Thoracic aorta (tissue), 2 donors: ENCODE results near the gene ATIC. TPM values are rescaled to one million over a fixed set of nuclear protein-coding genes. Genes with fewer than 3 reads are reported as not detected.

Experiments used
- ATAC-seq: fragments of 150-250 bp; one replicate; pipeline ENCODE4 v1.8.0; 2017; ENCODE audit warnings: low read depth; ENCODE audit not compliant: insufficient number of reproducible peaks, low FRiP score
- DNase-seq: peaks from one replicate; pipeline ENCODE4 v3.0.0-alpha.2; 2020; ENCODE audit warnings: low spot score
- H3K27ac ChIP-seq, 2 donors: fragments of 200-600 bp; sonication (generic); 1 replicate in 1 of 2; 2 replicates in 1 of 2; pipeline ENCODE4 v1.5.1; 2016; ENCODE audit warnings: mild to moderate bottlenecking in 2 of 2, moderate library complexity in 2 of 2
- H3K27me3 ChIP-seq: fragments of 200-600 bp; sonication (generic); replicated peaks from 2 replicates; pipeline ENCODE4 v1.6.0; 2016; ENCODE audit warnings: mild to moderate bottlenecking; ENCODE audit not compliant: insufficient read depth
- H3K36me3 ChIP-seq: fragments of 200-600 bp; sonication (generic); one replicate; pipeline ENCODE4 v1.5.1; 2016
- H3K4me1 ChIP-seq, 2 donors: fragments of 200-600 bp; sonication (generic); 1 replicate in 1 of 2; 2 replicates in 1 of 2; pipeline versions ENCODE4 v1.5.1 to v1.6.0; 2016; ENCODE audit warnings: low read depth in 2 of 2, mild to moderate bottlenecking in 1 of 2; ENCODE audit not compliant: control insufficient read depth in 1 of 2
- H3K4me3 ChIP-seq: fragments of 200-600 bp; sonication (generic); 2 replicates; pipeline ENCODE4 v1.5.1; 2016; ENCODE audit warnings: mild to moderate bottlenecking
- H3K9me3 ChIP-seq: fragments of 200-600 bp; sonication (generic); 2 replicates; pipeline ENCODE4 v1.5.1; 2016
- total RNA-seq, 2 donors: library from RNA; depleted of rRNA; stranded (reverse); fragments of >200 nt; gene quantifications; one replicate each; pipeline versions ENCODE4 v1.1.0 to v1.2.3, GENCODE V29; 2016
- TF ChIP-seq, protein P1 (sequence below): fragments of 200-600 bp; sonication (generic); IDR thresholded peaks from one replicate; pipeline ENCODE4 v1.5.1; 2019; ENCODE audit warnings: antibody characterized with exemption

The ATIC gene
- total RNA-seq, 2 donors from 2014 or later: 26.3 to 30.2 TPM

GRCh38 chr2:215376103-215376780 is 64.4 kb downstream of the ATIC start:
- ATAC-seq (no peak), DNase-seq (no peak)
- Histone ChIP-seq H3K4me3 (no peak overlapping the region), H3K9me3 (no peaks in the 10 kb centered on the region), H3K27me3 (no peaks in the 10 kb centered on the region), H3K27ac (no peak overlapping the region), H3K36me3 (peaks cover 86% of the 10 kb centered on the region), H3K4me1 (no peaks in the 10 kb centered on the region)
- TF ChIP-seq, protein P1, sequence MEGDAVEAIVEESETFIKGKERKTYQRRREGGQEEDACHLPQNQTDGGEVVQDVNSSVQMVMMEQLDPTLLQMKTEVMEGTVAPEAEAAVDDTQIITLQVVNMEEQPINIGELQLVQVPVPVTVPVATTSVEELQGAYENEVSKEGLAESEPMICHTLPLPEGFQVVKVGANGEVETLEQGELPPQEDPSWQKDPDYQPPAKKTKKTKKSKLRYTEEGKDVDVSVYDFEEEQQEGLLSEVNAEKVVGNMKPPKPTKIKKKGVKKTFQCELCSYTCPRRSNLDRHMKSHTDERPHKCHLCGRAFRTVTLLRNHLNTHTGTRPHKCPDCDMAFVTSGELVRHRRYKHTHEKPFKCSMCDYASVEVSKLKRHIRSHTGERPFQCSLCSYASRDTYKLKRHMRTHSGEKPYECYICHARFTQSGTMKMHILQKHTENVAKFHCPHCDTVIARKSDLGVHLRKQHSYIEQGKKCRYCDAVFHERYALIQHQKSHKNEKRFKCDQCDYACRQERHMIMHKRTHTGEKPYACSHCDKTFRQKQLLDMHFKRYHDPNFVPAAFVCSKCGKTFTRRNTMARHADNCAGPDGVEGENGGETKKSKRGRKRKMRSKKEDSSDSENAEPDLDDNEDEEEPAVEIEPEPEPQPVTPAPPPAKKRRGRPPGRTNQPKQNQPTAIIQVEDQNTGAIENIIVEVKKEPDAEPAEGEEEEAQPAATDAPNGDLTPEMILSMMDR: no peak

- ATAC-seq (no peak), DNase-seq (no peak)
- H3K36me3 ChIP-seq: peaks cover 88% of the 10 kb centered on the region
- no peaks in the 10 kb centered on the region for H3K4me1 ChIP-seq
- TF ChIP-seq, protein P1: no peak
- no peaks in the 10 kb centered on the region for H3K9me3 ChIP-seq
- H3K27ac ChIP-seq: no peak overlapping the region
- no peak overlapping the region for H3K4me3 ChIP-seq
- no peaks in the 10 kb centered on the region for H3K27me3 ChIP-seq
Observed at GRCh38 chr2:215377283-215377682, 65.4 kb downstream of the ATIC start.

- TF ChIP-seq, protein P1: no peak
- no peak overlapping the region for H3K4me3 ChIP-seq
- DNase-seq (no peak), ATAC-seq (no peak)
- no peaks in the 10 kb centered on the region for H3K4me1 ChIP-seq
- H3K27ac ChIP-seq: no peak overlapping the region
- no peaks in the 10 kb centered on the region for H3K9me3 ChIP-seq
- peaks cover 88% of the 10 kb centered on the region for H3K36me3 ChIP-seq
- H3K27me3 ChIP-seq: no peaks in the 10 kb centered on the region
Observed at GRCh38 chr2:215378045-215378444, 66.2 kb downstream of the ATIC start.

DNA sequence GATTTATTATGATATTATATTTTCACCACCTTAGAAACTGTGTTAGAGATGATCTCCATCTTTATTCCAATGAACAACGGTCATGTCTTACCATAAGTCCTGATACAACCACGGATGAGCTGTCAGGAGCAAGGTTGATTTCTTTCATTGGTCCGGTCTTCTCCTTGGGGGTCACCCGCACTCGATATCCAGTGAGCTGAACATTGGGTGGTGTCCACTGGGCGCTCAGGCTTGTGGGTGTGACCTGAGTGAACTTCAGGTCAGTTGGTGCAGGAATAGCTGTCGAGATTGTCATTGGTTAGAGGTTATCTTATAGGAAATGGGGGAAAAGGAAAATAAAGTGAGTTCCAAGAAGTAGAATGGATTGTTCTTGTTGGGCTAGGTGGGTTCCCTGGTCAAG is 67.2 kb downstream of the ATIC start:
- H3K9me3 ChIP-seq: no peaks in the 10 kb centered on the region
- TF ChIP-seq, protein P1: no peak
- ATAC-seq: no peak
- H3K36me3 ChIP-seq: peaks cover 88% of the 10 kb centered on the region
- no peaks in the 10 kb centered on the region for H3K4me1 ChIP-seq
- no peaks in the 10 kb centered on the region for H3K27me3 ChIP-seq
- no peak for DNase-seq
- H3K27ac ChIP-seq: no peak overlapping the region
- H3K4me3 ChIP-seq: no peak overlapping the region

GRCh38 chr2:215379948-215380347 is 68.1 kb downstream of the ATIC start:
- DNase-seq (no peak), ATAC-seq (no peak)
- H3K4me3 ChIP-seq: no peak overlapping the region
- H3K9me3 ChIP-seq: no peaks in the 10 kb centered on the region
- H3K4me1 ChIP-seq: no peaks in the 10 kb centered on the region
- H3K27me3 ChIP-seq: no peaks in the 10 kb centered on the region
- H3K36me3 ChIP-seq: peaks cover 87% of the 10 kb centered on the region
- TF ChIP-seq, protein P1: no peak
- no peak overlapping the region for H3K27ac ChIP-seq
